ENCODE results near the gene PTGS1. TPM values are rescaled to one million over a fixed set of nuclear protein-coding genes. Genes with fewer than 3 reads are reported as not detected.
"Not testable (repeated sequence)": the region's sequence is repeated elsewhere in the genome, so short reads cannot be mapped to it uniquely, and the experiment has no call there.

The PTGS1 gene
- total RNA-seq, 1 donor from 2014 or later = 0.39 TPM

DNA sequence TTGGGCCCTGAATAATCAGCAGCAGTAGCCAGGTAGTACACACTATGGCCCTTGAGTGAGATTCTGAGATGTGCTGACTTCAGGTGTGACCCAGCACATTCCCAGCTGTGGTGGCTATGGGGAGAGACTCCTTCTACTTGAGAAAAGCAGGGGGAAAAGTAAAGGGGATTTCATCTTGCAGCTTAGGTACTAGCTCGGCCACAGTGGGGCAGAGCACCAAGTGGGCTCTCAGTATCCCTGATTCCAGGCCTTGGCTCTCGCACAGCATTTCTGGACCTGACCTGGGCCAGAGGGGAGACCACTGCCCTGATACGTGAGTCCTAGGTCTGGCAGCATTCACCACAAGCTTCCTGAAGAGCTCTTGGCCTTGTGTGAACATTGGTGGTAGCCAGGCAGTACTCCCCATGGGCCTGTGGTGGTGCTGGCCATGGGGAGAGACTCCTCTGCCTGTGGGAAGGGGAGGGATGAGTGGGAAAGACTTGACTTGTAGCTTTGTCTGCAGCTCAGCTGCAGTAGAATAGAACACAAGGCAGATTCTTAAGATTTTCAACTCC lies 27.6 kb downstream of the PTGS1 start:
- Mint-ChIP-seq H3K27ac (ENCODE audit: unreplicated experiment) (no peak overlapping the region), H3K36me3 (ENCODE audit: unreplicated experiment) (peaks cover 7% of the 10 kb centered on the region), H3K27me3 (ENCODE audit: unreplicated experiment) (peaks cover 2% of the 10 kb centered on the region), H3K9me3 (ENCODE audit: unreplicated experiment) (peaks cover 8% of the 10 kb centered on the region), H3K4me1 (ENCODE audit: low read depth, unreplicated experiment) (peaks cover 4% of the 10 kb centered on the region), H3K4me3 (ENCODE audit: unreplicated experiment) (no peak overlapping the region)
- TF ChIP-seq, protein P1, sequence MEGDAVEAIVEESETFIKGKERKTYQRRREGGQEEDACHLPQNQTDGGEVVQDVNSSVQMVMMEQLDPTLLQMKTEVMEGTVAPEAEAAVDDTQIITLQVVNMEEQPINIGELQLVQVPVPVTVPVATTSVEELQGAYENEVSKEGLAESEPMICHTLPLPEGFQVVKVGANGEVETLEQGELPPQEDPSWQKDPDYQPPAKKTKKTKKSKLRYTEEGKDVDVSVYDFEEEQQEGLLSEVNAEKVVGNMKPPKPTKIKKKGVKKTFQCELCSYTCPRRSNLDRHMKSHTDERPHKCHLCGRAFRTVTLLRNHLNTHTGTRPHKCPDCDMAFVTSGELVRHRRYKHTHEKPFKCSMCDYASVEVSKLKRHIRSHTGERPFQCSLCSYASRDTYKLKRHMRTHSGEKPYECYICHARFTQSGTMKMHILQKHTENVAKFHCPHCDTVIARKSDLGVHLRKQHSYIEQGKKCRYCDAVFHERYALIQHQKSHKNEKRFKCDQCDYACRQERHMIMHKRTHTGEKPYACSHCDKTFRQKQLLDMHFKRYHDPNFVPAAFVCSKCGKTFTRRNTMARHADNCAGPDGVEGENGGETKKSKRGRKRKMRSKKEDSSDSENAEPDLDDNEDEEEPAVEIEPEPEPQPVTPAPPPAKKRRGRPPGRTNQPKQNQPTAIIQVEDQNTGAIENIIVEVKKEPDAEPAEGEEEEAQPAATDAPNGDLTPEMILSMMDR (IDR thresholded peaks at IDR 0.05; ENCODE audit: partially characterized antibody, unreplicated experiment) = no peak
- DNase-seq = no peak

DNA sequence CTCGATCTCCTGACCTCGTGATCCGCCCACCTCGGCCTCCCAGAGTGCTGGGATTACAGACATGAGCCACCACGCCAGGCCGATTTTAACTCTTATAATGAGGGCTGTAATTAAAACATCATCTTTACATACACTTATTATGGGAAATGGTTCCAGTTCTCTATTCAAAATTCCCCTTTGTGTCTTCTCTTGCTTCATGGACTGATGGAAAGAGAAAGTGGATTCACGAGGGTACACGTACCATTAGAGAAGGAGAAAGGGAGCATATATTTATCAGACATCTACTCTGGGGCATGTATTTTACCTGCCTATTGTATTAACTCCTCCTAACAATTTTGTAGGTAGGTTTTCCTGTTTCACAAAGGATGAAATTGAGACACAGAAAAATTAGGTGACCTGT lies 31.1 kb downstream of the PTGS1 start:
- TF ChIP-seq, protein P1 (IDR thresholded peaks at IDR 0.05; ENCODE audit: partially characterized antibody, unreplicated experiment) = no peak
- DNase-seq = no peak
- H3K9me3 Mint-ChIP-seq (ENCODE audit: unreplicated experiment) = peaks cover 10% of the 10 kb centered on the region
- H3K36me3 Mint-ChIP-seq (ENCODE audit: unreplicated experiment) = peaks cover 12% of the 10 kb centered on the region
- no peak overlapping the region for H3K27ac Mint-ChIP-seq (ENCODE audit: unreplicated experiment)
- H3K27me3 Mint-ChIP-seq (ENCODE audit: unreplicated experiment) = no peaks in the 10 kb centered on the region
- H3K4me3 Mint-ChIP-seq (ENCODE audit: unreplicated experiment) = no peak overlapping the region
- H3K4me1 Mint-ChIP-seq (ENCODE audit: low read depth, unreplicated experiment) = no peaks in the 10 kb centered on the region

DNA sequence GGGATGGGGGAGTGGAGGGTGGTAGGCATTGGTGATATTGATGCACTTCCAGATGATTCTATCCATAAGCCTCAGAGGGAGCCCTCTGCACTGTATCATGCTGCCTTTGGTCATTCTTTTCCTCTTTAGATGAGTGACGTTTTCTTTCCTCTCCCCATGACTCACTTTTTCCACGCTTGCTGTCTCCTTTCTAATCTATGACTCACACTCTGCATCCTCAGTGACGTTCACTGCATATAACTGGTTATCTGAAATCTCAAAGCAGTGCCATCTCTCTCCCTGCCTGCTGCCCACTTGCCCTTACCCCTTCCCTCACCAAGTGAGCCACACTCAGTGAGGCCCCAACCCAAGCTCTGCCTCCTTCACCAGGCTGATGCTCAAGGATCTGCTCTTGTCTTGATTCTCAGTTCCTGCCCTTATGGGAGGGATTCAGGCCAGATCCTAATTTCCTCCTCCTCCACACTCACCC lies 31.6 kb downstream of the PTGS1 start:
- TF ChIP-seq, protein P1 (IDR thresholded peaks at IDR 0.05; ENCODE audit: partially characterized antibody, unreplicated experiment) = no peak
- Mint-ChIP-seq H3K9me3 (ENCODE audit: unreplicated experiment) (peaks cover 10% of the 10 kb centered on the region), H3K36me3 (ENCODE audit: unreplicated experiment) (peaks cover 12% of the 10 kb centered on the region), H3K27ac (ENCODE audit: unreplicated experiment) (no peak overlapping the region), H3K27me3 (ENCODE audit: unreplicated experiment) (no peaks in the 10 kb centered on the region), H3K4me3 (ENCODE audit: unreplicated experiment) (no peak overlapping the region), H3K4me1 (ENCODE audit: low read depth, unreplicated experiment) (no peaks in the 10 kb centered on the region)
- DNase-seq = no peak

DNA sequence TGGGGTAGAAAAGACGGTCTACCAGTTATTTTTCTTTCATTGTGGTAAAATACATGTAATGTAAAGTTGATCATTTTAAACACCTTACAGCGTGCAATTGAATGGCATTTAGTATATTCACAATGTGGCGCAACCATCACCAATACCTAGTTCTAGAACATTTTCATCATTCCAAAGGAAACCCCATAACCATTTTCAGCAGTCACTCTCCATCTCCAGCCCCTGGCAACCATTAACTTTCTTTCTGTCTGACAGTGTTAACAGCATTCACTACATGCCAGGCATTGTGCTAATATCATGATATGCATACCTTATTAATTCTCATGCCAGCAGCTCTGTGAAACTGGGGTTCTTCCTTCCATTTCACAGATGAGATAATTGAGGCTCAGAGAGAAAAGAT lies 32.0 kb downstream of the PTGS1 start:
- Mint-ChIP-seq H3K4me3 (ENCODE audit: unreplicated experiment) (no peak overlapping the region), H3K9me3 (ENCODE audit: unreplicated experiment) (peaks cover 10% of the 10 kb centered on the region), H3K27ac (ENCODE audit: unreplicated experiment) (no peak overlapping the region), H3K27me3 (ENCODE audit: unreplicated experiment) (no peaks in the 10 kb centered on the region), H3K4me1 (ENCODE audit: low read depth, unreplicated experiment) (no peaks in the 10 kb centered on the region), H3K36me3 (ENCODE audit: unreplicated experiment) (peaks cover 12% of the 10 kb centered on the region)
- DNase-seq = no peak
- TF ChIP-seq, protein P1 (IDR thresholded peaks at IDR 0.05; ENCODE audit: partially characterized antibody, unreplicated experiment) = no peak

DNA sequence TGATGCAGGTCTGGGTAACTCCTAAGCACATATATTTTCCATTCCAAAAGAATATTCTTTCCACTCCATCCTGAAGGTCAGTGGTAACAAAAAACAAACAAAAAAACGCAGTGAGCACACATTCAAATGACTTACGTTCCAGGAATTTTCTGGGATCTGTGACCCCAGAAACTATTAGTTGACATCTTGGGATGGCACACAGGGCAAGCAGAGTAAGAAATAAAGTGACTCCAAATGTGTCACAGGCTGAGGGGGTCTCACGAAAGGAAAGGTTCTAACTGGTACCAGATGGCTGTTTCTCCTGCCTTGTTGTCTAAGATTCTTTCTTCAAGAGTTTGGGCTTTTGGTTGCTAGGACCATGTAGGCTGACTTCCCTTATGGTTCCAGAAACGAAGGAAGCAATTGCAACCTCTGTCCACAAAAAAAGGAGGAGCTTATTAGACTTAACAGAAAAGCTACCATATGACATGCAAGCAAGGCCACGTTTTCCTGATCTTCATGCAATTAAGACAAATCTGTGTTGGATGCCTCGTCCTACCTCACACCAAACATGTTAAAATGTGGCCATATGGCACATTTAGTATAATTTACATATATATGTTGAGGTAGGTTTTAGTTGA lies 32.7 kb downstream of the PTGS1 start:
- Mint-ChIP-seq H3K27me3 (ENCODE audit: unreplicated experiment) (no peaks in the 10 kb centered on the region), H3K9me3 (ENCODE audit: unreplicated experiment) (peaks cover 10% of the 10 kb centered on the region), H3K36me3 (ENCODE audit: unreplicated experiment) (peaks cover 12% of the 10 kb centered on the region), H3K4me3 (ENCODE audit: unreplicated experiment) (no peak overlapping the region), H3K4me1 (ENCODE audit: low read depth, unreplicated experiment) (no peaks in the 10 kb centered on the region), H3K27ac (ENCODE audit: unreplicated experiment) (no peak overlapping the region)
- TF ChIP-seq, protein P1 (IDR thresholded peaks at IDR 0.05; ENCODE audit: partially characterized antibody, unreplicated experiment) = no peak
- DNase-seq = no peak

DNA sequence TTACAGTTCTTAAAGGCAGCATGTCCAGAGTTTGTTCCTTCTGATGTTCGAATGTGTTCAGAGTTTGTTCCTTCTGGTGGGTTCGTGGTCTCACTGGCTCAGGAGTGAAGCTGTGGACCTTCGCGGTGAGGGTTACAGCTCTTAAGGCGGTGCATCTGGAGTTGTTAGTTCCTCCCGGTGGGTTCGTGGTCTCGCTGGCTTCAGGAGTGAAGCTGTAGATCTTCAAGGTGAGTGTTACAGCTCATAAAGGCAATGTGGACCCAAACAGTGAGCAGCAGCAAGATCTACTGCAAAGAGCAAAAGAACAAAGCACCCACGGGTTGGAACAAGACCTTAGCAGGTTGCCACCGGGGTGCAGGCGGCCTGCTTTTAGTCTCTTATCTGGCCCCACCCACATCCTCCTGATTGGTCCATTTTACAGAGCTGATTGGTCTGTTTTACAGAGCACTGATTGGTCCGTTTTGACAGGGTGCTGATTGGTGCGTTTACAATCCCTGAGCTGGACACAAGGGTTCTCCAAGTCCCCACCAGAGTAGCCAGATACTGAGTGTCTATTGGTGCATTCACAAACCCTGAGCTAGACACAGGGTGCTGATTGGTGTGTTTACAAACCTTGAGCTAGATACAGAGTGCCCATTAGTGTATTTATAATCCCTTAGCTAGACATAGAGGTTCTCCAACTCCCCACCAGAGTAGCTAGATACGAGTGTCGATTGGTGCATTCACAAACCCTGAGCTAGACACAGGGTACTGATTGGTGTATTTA lies 34.7 kb downstream of the PTGS1 start:
- not testable (repeated sequence) for H3K9me3 Mint-ChIP-seq (ENCODE audit: unreplicated experiment); H3K4me1 Mint-ChIP-seq (ENCODE audit: low read depth, unreplicated experiment); H3K4me3 Mint-ChIP-seq (ENCODE audit: unreplicated experiment); DNase-seq; H3K27ac Mint-ChIP-seq (ENCODE audit: unreplicated experiment); H3K27me3 Mint-ChIP-seq (ENCODE audit: unreplicated experiment)
- peaks cover 12% of the 10 kb centered on the region for H3K36me3 Mint-ChIP-seq (ENCODE audit: unreplicated experiment)

Data from glutamatergic neuron (in vitro differentiated cells).